ENCODE data around the gene CFAP221.

The CFAP221 gene

GRCh38 chr2:119673796-119674195 is 129.5 kb downstream of the CFAP221 start:
- intact Hi-C loops (cut with DNase I): no loop called here
- no peak for DNase-seq

GRCh38 chr2:119674711-119675500 is 130.7 kb downstream of the CFAP221 start:
- intact Hi-C loops (cut with DNase I): no loop called here
- peak in 3 of 10 donors; percentile 82 to 89 (median 85) for DNase-seq

GRCh38 chr2:119678021-119678656 is 133.9 kb downstream of the CFAP221 start:
- intact Hi-C loops (cut with DNase I): no loop called here
- no peak for DNase-seq

- intact Hi-C loops (cut with DNase I): no loop called here
- DNase-seq: no peak
Measured at GRCh38 chr2:119679526-119679837, 135.2 kb downstream of the CFAP221 start.

- DNase-seq: no peak
- intact Hi-C loops (cut with DNase I): no loop called here
Measured at GRCh38 chr2:119679846-119680245, 135.6 kb downstream of the CFAP221 start.

GRCh38 chr2:119680457-119681202 is 136.4 kb downstream of the CFAP221 start:
- no peak for DNase-seq
- intact Hi-C loops (cut with DNase I): no loop called here

GRCh38 chr2:119681203-119681867 is 137.1 kb downstream of the CFAP221 start:
- intact Hi-C loops (cut with DNase I): no loop called here
- DNase-seq: no peak

GRCh38 chr2:119681868-119682220 is 137.6 kb downstream of the CFAP221 start:
- no peak for DNase-seq
- intact Hi-C loops (cut with DNase I): no loop called here

- DNase-seq: no peak
- intact Hi-C loops (cut with DNase I): no loop called here
Measured at GRCh38 chr2:119682578-119682977, 138.3 kb downstream of the CFAP221 start.

- peak in 2 of 10 donors; percentile 62 to 76 for DNase-seq
- intact Hi-C loops (cut with DNase I): no loop called here
Measured at GRCh38 chr2:119683074-119683712, 138.9 kb downstream of the CFAP221 start.

GRCh38 chr2:119683713-119684443 is 139.6 kb downstream of the CFAP221 start:
- intact Hi-C loops (cut with DNase I): no loop called here
- peak in 7 of 10 donors; percentile 34 to 91 (median 53) for DNase-seq

- no peak for DNase-seq
- intact Hi-C loops (cut with DNase I): no loop called here
Measured at GRCh38 chr2:119684518-119684917, 140.3 kb downstream of the CFAP221 start.

- no peak for DNase-seq
- intact Hi-C loops (cut with DNase I): no loop called here
Measured at GRCh38 chr2:119688616-119689015, 144.4 kb downstream of the CFAP221 start.

- DNase-seq: no peak
- intact Hi-C loops (cut with DNase I): no loop called here
Measured at GRCh38 chr2:119689218-119689617, 145.0 kb downstream of the CFAP221 start.

GRCh38 chr2:119691189-119691588 is 146.9 kb downstream of the CFAP221 start:
- peak in 1 of 10 donors; percentile 28 for DNase-seq
- intact Hi-C loops (cut with DNase I): no loop called here

- intact Hi-C loops (cut with DNase I): no loop called here
- peak in 1 of 10 donors; percentile 54 for DNase-seq
Measured at GRCh38 chr2:119691651-119692245, 147.5 kb downstream of the CFAP221 start.

- intact Hi-C loops (cut with DNase I): no loop called here
- DNase-seq: peak in 1 of 10 donors; percentile 35
Measured at GRCh38 chr2:119692310-119692709, 148.1 kb downstream of the CFAP221 start.

GRCh38 chr2:119692954-119693353 is 148.7 kb downstream of the CFAP221 start:
- intact Hi-C loops (cut with DNase I): no loop called here
- DNase-seq: peak in 1 of 10 donors; percentile 29

GRCh38 chr2:119693567-119693966 is 149.3 kb downstream of the CFAP221 start:
- intact Hi-C loops (cut with DNase I): no loop called here

More at GRCh38 chr2:119693567-119693966, 149.3 kb downstream of the CFAP221 start:
- peak in 1 of 10 donors; percentile 35 for DNase-seq

Measured in posterior cingulate gyrus (tissue), 11 donors.